Ureter (tissue), 1 donor: ENCODE results near the gene TRIM29. TPM values are rescaled to one million over a fixed set of nuclear protein-coding genes. Genes with fewer than 3 reads are reported as not detected.

Experiments used
- DNase-seq: peaks from one replicate; pipeline ENCODE4 v3.0.0-alpha.2; 2020; ENCODE audit warnings: low spot score
- total RNA-seq: library from RNA; stranded (reverse); gene quantifications from one replicate; pipeline ENCODE4 v1.2.4, GENCODE V29; 2023
- donor health status: DM: yes; HTN: yes; CAD: no.

Gene TRIM29
- total RNA-seq, 1 donor from 2014 or later = 192 TPM

DNA sequence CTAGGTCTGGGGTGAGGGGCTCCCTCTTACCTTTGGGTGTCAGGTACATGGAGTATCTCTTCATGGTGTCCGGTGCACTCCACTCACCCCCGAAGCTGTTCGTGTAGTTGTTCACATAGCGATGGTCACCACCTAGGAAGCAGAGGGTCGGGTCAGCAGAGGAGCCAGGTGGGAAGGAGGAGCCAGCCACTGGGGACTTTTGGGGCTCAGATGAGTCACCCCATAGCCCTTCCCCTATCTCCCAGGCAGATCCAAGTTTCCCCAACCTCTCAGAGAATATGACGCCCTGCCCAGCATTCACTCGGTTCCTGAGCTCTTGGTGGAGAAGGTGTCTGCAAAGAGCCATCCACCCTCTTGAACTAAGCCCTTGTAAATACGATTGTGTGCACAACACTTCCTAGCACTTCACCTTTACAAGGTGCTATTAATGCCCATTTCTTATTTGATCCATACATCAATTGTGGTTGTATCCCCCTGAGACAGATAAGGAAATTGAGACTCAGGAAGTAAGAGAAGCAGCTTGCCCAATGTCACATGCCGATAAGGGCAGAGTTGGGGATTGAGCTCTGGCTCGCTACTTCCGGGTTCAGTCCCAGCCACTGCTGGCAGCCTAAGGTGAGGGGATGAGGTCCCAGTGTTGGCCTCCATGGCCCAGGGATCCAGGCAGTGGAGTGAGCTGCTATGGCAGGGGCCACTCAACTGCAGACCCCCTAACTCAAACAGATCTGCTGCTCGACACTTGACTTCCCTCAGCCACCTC lies 14.8 kb downstream of the TRIM29 start:
- DNase-seq = no peak

DNA sequence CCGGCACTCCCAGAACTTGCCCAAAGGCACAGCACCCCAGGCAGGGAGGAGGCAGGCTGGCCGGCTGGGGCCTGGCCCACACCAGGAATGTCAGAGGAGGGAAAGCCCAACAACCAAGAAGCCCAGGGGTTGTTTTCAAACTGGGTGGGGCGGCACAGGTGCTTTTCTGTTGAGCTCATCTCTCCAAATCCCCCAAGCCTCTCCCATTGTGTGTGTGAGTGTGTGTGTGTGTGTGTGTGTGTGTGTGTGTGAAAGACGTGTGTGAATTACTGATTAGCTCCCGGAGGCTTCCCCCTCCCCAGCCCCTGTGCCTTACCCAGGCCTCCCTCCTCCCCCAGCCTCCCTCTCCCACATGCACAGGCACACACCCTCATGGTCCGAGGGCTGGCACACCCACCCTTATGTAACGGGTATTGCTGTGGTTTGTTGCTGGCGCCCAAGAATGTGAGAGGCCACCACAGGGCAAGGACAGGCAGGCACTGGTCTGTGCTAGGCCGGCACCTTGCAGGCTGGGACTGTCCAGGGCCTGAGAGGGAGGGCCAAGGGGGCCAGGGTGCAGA lies 15.9 kb downstream of the TRIM29 start:
- no peak for DNase-seq

DNA sequence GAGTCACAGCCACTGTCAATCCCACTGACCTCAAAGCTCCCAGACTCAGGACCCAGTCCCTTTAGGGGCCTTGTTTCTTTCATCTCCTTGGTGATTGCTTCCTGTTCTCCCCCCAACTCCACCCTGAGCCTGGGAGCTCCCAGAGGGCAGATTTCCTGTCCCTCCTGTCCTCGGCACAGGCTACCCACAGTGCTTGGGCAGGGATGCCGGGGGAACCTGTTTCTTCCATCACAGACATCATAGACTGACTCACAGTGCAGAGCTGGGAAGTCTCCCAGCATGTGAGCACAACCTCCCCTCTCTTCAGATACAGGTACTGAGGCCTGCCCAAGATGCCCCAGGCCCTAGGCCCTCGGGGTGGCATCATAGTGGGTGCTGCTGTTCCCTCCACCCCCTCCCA lies 16.6 kb downstream of the TRIM29 start:
- no peak for DNase-seq

DNA sequence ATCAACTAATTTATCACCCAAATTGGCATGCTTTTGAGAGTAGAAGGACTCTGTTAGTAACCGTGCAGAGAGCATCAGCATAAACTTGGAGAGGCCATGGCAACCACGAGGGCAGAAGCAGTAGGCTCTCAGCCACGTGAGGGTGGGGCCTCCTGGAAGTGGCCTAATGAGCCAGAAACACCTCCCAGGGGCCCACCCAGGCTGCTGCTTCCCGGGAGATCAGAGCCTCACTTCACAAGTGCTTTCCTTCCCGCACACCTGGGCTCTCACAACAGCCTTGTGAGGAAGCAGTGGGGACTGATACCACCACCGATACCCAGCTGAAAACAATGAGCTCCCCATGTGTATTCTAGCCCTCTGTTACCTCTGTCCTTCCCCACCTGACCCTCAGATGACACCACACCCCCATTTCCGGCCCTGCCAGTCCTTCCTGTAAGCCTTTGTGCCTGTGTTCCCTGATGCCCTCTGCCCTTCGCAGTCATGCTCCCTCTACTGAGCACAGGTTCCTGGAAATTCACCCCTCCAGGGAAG lies 17.0 kb downstream of the TRIM29 start:
- DNase-seq = no peak

DNA sequence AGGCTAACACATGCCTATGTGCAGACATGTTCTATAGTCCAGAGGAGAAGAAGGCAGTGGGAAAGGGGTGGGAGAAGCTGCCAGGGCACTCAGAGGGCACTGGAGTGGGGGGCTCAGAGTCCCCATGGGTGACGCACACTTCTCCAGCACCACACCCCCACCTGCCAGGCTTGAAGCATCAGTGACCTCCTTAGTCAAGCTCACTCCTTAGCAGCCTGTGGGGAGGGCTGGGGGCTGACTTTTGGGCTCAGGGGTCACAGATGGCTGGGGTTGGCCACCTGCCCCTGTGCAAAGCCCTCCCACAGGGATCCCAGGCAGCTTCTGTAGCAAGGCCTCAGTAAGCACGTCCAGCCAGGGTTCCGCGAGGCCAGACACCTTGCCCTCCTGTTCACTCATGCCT lies 18.8 kb downstream of the TRIM29 start:
- no peak for DNase-seq

DNA sequence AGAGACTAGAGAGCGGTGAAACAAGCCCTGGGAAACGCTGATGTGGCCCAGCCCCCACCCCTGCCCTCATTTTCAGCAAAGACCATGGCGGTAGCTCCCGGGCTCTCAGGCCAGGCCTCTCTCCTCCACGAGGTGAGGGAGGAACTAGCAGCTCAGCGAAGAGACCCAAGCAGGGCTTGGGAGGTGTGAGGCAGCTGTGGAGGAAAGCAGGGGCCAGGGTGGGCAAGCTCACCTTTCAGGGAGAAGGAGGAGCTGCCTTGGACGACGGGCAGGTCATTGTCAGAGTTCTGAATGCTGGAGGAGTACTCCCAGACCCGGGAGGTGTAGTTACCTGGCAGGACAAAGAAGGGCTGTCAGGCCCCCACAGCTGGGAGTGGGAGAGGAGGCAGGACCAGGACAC lies 19.9 kb downstream of the TRIM29 start:
- DNase-seq = no peak

DNA sequence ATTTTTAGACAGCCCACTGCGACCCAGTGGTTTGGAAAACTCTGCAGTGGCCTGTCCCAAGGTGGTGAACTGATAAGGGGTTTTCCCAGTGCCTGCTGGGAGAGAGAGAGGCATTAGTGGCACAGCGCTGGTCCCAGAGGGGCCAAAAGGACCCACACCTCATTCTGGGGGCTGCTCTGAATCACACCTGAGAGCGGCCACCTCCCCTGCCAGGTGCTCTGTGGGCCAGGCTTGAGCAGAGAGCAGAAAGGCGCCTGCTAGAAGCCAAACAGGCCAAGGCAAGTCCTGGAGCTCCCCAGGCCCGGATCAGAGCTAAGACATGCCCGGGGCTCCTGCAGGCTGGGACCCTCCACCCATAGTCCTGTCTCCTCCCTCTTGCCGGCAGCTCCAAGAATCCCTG lies 20.9 kb downstream of the TRIM29 start:
- no peak for DNase-seq

DNA sequence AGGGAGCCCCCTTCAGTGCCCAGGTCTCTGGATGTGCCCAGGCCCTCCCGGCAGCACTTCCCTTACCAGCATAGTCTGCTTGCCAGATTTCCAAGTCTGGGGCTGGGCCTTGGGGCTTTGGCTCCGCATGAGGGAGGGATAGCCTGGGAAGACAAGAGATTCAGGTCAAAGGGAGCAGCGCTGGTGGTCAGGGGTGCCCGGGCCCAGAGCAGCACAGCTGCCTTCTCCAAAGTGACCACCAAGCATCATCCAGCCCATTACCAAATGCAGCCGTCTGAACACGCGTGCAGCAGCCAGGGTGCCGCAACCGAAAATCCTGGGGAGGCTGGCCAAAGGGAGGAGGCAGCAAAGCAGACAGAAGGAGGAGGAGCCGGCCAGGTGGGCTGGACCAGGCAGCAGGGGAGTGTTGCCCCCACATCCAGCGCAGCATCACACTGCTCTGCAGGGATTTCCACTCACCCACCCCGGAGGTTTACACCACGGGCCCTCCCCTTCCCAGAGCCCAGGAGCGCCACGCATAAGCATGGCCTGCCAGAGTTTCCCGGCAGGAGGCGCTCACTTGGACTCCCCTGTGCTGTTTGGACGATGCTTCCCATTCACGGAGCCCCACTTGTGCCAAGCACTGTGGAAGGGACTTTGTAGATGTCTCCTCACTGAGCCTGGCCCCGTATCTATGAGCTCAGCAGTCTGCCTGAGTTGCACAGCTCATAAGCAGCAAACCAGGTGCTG lies 22.5 kb downstream of the TRIM29 start:
- DNase-seq = no peak

DNA sequence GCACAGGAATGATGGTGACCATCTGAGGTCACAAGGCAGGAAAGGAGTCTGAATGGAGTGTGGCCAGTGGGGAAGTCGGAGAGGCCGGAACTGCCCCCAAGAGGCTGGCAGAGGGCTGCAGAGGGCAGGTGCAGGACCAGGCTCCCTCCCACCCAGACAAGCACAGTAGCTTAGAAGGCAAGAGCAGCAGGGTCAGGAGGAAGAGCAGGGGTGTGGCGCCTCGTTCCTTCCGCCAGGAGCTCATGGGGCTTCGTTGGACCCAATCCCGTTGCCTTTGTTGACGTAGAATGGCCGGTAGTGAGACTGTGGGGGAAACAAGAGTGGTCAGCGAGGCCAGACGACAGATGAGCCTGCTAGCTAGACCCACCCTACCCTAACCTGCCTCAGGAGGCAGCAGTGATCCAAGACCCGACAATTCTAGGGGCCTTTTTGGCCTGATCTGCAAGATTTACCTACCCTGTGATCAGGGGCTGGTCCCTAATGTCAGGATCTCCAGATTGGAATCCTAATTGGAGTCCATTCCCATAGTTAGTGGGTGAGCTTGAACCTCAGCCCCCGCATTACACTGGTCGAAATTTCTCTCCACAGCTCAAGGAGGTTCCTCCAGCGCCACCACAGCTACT lies 25.6 kb downstream of the TRIM29 start:
- no peak for DNase-seq

DNA sequence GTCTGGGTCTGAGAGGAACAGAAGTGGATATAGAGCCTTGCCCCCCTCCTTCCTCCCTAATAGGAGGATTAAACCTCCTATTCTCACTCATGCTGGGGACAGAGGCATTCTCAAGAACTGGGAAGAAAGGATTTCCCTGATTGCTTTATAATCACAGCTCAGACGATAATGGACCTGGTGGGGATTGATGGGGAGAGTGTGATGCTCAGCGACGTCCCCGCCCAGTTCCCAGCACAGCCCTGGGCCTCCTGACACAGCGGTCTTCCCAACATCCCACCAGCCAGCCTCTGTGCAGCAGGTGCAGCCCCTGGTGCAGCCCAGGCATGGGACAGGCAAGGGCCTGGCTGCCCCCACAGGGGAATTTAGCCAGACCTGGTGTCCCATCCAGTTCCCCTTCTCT lies 28.4 kb downstream of the TRIM29 start:
- no peak for DNase-seq

DNA sequence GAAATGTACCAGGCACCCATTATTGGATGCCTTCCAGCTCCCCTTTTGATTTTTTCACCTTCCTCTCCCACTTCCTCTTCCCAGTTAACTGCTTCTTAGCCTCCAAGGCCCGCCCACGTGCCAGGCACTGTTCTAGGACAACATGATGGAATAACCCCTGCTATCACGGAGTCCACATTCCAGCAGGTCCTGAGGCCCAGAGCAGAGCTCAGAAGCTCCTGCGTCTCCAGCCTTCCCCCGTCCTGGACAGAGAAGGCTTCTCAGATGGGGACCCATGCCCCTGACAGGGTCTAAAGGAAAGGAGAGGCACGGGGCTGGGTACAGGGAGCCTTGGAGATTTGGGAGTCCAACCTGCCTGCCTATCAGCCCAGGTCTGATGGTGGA lies 29.1 kb downstream of the TRIM29 start:
- DNase-seq = no peak

DNA sequence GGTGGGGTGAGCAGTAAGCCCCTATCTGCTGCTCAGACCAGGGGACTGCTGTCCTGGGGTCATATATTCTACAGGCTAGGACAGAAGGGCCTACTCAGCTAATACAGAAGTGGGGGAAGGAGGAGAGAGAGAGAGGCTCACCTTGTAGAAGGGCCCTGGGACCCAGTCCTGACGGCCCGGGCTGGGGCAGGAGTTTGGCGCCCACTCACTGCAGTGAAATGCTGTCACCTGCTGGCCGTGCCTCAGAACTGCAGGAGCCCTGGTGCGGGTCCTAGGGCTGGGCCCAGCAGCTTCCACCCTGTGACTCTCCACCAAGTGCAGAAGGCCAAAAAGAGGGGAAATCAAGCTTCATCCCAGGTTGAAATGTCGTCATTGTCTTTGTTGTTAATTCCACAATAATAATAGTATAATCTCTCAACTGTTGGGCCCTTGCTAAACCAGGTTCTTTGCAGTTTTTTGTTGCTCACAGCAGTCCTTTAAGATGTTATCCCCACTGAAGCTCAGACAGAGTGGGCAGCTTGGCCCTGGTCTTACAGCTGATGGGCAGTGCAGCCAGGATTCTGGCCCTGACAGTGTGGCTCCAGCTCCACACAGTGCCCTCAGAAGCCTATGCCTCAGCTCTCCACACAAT lies 29.6 kb downstream of the TRIM29 start:
- DNase-seq = peak; percentile 79

DNA sequence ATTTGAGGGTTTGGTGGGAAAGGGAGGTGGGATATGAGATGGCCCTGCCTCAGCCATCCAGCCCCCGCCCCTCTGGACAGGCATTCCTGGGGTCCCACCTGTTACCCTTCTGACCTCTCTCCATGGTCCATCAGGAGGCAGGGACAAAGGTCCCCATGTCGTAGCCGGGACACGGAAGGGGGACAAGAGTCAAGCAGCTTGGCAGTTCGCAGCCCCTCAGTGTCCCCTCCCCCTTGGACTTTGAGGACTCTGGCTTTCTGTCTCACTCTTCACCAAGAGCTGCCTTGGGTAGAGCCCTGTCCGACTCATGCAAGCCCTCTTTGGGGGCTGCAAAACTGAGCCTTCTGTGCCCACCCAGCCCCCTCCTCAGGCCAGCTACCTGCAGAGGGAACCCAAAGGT lies 30.2 kb downstream of the TRIM29 start:
- no peak for DNase-seq

DNA sequence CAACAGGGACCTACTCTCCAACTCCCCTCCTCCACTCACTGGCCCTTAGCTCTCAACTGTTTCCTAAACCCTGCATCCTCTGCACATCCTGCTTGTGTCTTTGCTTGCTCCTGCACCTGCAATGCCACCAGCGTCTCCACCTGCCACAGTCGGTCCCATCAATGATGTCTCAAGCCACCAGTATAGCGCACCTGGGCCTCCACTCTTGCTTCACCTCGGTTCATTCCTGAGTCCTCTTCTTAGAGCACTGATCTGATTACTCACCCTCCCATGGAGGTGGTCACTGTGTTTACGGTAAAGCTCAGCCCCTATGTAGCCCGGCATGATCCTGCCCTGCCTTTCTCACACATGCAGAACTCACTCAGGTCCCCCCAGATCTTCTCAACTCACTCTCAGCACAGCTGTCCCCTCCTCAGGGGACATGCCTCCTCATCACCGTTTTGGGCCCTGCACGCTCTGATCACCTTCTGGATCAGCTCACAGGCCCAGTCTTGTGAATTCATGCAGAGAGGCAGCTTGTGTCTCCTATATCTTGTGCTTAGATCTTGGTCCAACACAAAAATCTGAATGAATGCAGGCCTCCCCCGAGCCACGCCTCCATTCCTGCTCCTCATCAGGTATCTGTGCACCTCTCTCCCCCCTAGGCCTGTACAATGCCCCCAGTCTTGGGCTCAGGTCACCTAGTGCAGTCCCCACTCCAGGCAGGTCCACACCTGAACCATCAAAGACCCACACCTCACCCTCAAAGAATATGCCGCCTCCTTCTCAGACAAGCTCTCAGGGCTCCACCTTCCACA lies 31.4 kb downstream of the TRIM29 start:
- no peak for DNase-seq

DNA sequence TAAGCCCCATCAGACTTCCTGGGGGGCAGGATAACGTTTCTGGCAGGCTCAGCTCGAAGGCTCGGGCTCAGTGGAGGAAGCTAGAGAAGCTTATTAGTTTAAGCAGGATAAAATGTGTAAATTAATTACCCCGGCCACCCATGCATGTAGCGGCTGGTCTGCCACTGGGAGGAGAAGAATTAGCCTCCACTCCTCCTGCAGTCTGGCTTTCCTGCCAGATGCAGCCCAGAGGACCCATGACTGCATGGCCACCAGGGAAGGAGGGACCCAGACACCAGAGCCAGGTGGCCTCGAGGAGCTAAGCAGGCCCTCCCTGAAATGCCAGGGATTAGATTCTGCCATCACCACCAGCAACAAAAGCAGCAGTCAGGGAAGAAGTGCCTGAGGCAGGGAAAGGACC lies 32.3 kb downstream of the TRIM29 start:
- DNase-seq = no peak

DNA sequence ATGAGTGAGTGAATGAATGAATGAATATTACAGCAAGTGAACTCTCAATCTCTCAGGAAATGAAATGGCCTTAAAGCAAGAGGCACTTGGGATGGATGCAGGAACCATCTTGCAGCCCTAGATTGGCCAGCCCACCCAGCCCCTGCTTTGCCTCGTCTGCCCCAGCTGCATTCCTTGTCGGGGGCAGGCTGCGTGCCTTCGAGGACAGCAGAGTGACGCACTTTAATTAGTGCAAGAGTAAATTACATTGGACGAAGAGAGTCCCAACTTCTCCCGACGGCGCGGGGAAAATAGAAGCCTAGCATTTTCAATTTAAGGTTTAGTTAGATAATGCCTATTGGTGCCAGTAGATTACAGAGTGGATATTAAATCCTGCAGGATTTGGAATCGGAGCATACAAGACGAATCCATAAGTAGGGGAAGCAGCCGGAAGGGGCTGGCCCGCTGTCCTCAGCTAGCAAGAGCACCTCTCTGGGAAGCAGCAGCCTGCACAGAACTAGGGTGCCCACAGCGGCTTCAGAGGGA lies 33.8 kb downstream of the TRIM29 start:
- no peak for DNase-seq

DNA sequence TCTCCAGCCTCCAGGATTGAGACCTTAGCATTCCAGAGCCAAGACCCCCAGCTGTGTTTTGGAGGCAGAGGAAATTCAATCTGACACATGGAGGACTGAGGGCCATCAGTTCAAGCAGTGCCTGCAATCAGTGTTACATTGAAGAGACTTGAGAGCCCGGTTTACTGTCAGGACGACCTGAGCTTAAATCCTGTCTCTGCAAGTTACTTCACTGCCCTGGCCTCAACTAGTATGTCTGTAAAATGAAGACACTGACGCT lies 35.1 kb downstream of the TRIM29 start:
- no peak for DNase-seq

DNA sequence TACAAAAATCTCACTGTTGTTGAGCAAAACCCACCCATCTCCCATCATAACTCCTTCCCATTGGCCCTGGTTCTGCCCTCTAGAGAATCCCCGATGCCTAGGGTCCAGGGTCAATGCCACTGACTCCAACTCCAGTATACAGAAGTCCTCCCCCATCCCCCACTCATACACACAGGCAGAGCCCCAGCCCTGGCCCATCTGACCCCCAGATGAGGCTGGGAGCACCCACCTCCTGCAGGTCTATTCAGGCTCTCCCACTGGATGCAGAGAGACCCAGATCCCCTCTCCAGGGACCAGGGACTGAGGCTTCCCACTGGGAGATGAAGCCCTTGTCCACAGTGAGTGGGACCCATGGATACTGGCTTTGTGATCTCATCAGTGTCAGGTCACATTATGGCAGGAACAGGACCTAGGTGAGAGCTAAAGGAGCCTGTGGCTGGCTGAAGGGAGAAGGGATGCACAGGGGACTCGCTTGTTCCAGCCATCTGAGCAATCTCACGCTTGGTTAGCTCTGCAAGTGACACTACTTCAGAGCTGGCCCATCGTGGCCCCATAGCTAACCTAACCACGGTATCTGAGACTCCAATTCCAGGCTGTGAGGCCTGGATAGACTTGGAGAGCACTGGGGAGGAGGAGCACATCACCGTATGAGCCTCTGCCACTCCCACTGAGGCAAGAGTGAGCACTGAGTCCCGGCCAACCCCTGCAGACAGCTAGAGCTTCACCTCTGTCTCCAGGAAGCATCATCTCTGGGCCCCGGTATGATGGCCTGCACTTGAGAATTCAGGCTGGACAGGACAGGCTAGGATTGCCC lies 35.7 kb downstream of the TRIM29 start:
- DNase-seq = no peak

DNA sequence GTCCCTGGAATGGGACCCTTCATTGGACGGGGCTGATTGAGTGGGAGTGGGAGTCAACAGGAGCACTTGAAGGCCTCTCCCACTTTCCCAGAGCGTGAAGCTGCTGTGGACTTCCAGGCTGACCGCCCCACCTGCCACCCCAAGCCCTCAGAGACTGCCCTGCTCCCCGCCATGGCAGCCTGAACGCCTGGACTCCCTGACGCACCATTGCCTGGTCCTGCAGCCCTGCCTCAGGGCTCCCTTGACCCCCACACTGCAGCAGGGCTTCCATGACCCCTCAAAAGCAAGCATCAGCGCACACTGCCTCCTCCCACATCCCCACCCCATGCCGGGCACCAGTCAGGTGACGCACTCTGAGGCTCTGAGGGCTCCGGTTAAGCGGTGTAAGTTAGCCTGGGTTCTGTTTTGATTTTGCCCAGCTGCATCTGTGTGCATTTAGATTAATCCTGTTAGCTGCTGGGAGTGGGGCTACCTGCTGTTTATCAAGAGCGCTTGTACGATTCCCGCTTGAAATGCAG lies 39.4 kb downstream of the TRIM29 start:
- DNase-seq = no peak

DNA sequence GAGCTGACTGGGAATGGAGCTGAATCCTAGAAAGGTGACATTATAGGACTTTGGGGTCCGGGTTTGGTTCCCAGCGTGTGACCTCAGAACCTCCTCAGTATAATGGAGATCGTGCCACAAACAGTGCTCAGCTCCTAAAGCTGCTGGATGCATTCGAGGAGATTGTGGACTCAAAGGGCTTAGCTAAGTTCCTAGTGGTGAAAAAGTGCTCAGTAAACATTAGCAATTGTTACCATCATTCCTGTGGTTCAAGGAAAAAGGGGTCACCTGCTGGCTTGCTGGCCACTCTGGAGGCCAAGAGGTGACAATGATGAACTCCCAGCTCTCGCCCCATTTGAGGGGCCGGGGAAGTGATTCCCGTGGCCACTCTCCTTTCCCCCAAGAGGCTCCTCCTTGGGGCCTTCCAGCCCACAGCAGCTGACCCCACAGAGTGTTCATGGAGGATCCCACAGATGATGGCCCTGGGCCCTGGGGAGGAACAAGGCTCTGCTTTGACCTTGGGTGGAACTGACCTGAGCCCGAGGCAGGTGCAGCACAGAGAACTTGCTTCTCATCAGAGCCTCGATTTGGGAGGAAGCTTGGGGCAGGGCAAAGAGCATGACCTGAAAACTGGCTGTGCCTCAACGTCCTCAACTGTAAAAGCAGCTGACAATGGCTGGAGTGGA lies 40.1 kb downstream of the TRIM29 start:
- DNase-seq = no peak
